GM21723 (cell line): ENCODE data around the gene STK4.

Experiments used
- ATAC-seq: cut with Tn5 transposase; IDR thresholded peaks from one replicate; pipeline ENCODE4 v1.9.1; 2021; ENCODE audit warnings: mild to moderate bottlenecking, moderate library complexity; ENCODE audit not compliant: unreplicated experiment

Gene STK4

GRCh38 chr20:45104786-45105185 lies 138.5 kb downstream of the STK4 start:
- ATAC-seq: no peak

GRCh38 chr20:45105317-45105716 lies 139.0 kb downstream of the STK4 start:
- no peak for ATAC-seq

- ATAC-seq: no peak
These were observed 143.3 kb downstream of the STK4 start for GRCh38 chr20:45109634-45110033.

- ATAC-seq: no peak
These were observed 144.0 kb downstream of the STK4 start for GRCh38 chr20:45110301-45110700.

- no peak for ATAC-seq
These were observed 145.0 kb downstream of the STK4 start for GRCh38 chr20:45111285-45111684.

- no peak for ATAC-seq
These were observed 145.6 kb downstream of the STK4 start for GRCh38 chr20:45111799-45112471.

- no peak for ATAC-seq
These were observed 146.4 kb downstream of the STK4 start for GRCh38 chr20:45112754-45113153.

- no peak for ATAC-seq
These were observed 147.6 kb downstream of the STK4 start for GRCh38 chr20:45113865-45114264.

GRCh38 chr20:45114465-45115385 lies 148.4 kb downstream of the STK4 start, which contains the start of gene WFDC5:
Gene WFDC5, minus strand, starts transcription at chr20:45115174. Its CDS starts 91 bp downstream, at chr20:45115083.
- no peak for ATAC-seq

- ATAC-seq: no peak
These were observed 149.1 kb downstream of the STK4 start for GRCh38 chr20:45115386-45115774.

- no peak for ATAC-seq
These were observed 149.5 kb downstream of the STK4 start for GRCh38 chr20:45115829-45116228.

- no peak for ATAC-seq
These were observed 151.3 kb downstream of the STK4 start for GRCh38 chr20:45117581-45117980.

- no peak for ATAC-seq
These were observed 151.7 kb downstream of the STK4 start for GRCh38 chr20:45118028-45118427.

GRCh38 chr20:45119556-45120266 lies 153.4 kb downstream of the STK4 start:
- ATAC-seq: no peak

GRCh38 chr20:45121388-45121787 lies 155.1 kb downstream of the STK4 start:
- no peak for ATAC-seq

- no peak for ATAC-seq
These were observed 158.1 kb downstream of the STK4 start, which contains the start of gene WFDC12 for GRCh38 chr20:45124365-45124764. Gene WFDC12, minus strand, starts transcription at chr20:45124465. Its CDS starts 18 bp downstream, at chr20:45124447.

- no peak for ATAC-seq
These were observed 161.8 kb downstream of the STK4 start for GRCh38 chr20:45128099-45128498.
